Right ventricle myocardium superior (tissue), 1 donor: ENCODE data around the gene PREX1. TPM values are rescaled to one million over a fixed set of nuclear protein-coding genes. Genes with fewer than 3 reads are reported as not detected.
A peak's percentile ranks its signal among the peaks of the same experiment; 100 is the strongest.

Source experiments
- ATAC-seq: fragments of 200-7000 bp; cut with Tn5 transposase; one replicate; pipeline ENCODE4 v1.9.1; 2020; ENCODE audit warnings: mild to moderate bottlenecking; ENCODE audit not compliant: poor library complexity
- DNase-seq: peaks from one replicate; pipeline ENCODE4 v3.0.0-alpha.2; 2020
- intact Hi-C: fragments of 100-400 bp; cut with DNase I; formaldehyde crosslinking; loops from one replicate; pipeline ENCODE4 v1.11.2; 2022
- total RNA-seq: library from RNA; stranded (reverse); fragmentation: NEBNext Ultra II Directional; extraction: Animal tissue kit (Norgen Biotek cat#: 25700); gene quantifications from one replicate; pipeline ENCODE4 v1.2.1, GENCODE V29; 2021
- donor health status: DM: no; HTN: yes; CAD: no; lungs with severe emphysema.

Gene PREX1
- total RNA-seq, 1 donor from 2014 or later = 10.3 TPM

DNA sequence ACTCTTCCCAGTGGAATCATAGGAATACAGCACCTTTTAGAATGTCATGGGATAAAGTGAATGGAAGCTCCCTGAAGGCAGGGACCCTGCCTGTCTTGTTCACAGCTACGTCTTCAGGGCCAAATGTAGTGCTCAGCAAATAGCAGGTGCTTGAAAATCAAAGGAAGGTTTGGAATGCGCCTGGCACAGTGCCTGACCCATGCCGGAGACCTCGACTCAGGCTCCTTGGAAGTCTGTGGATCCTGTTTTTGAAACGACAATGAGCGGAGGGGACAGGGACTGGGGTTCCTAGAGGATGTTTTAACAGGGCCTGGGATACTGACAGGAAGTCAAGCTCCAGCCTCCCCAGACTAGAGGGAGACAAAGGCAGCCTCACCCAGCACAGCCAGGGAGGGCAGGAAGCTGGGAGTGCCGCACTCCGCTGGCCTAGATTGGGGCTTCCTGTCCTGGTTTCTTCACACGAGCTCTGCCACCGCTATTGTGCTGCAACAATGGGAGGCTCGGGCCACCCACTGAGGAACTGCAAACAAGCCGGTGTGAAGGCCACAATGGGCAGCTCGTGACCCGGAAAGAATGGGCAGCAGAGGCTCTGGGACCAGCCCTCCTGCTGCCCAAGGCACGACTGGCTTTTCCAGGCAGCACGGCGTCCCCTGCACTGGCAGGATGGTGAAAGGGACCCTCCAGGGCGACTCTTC, 76.7 kb downstream of the PREX1 start:
- peak; percentile 83 for DNase-seq
- intact Hi-C loops = no loop called here
- ATAC-seq = peak; percentile 71

DNA sequence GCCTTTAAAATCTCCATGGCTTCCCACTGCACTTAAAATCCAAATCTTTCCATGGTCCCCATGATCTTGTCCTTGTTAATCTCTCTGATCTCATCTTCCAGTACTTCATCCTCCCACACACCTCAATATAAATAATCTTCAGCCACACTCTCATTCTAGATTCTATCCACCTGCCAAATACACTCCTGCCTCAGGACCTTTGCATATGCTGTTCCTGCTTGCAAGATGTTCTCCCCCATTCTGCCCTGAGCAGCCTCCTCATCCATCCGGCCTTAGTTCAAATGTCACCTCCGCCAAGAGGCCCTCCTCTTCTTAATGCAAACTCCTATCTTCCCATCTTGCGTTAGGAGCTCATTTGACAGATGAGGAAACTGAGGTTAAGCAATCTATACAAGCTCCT, 77.4 kb downstream of the PREX1 start:
- no peak for ATAC-seq
- intact Hi-C loops = no loop called here
- no peak for DNase-seq

GRCh38 chr20:48749437-48749836, 78.4 kb downstream of the PREX1 start:
- intact Hi-C loops = no loop called here
- ATAC-seq (no peak), DNase-seq (no peak)

DNA sequence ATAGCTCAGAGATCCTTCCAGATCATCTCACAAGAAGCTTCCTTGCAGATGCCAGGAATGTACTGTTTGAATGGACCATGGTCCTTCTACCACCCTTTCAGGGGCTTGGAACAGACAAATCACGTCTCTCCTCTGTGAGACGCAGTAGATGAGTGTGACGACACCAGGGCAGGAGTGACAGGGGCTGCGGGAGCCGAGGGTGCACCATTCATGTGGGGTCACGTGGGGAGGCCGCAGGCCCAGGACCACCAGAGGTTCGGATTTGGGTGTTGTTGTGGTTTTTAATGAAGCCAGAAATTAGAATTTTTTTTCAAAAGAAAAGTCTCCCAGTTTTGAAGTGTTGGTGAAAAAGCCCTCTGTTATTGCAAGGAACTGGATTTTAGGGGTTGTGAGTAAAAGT, 79.2 kb downstream of the PREX1 start:
- DNase-seq = no peak
- ATAC-seq = no peak
- intact Hi-C loops = no loop called here

DNA sequence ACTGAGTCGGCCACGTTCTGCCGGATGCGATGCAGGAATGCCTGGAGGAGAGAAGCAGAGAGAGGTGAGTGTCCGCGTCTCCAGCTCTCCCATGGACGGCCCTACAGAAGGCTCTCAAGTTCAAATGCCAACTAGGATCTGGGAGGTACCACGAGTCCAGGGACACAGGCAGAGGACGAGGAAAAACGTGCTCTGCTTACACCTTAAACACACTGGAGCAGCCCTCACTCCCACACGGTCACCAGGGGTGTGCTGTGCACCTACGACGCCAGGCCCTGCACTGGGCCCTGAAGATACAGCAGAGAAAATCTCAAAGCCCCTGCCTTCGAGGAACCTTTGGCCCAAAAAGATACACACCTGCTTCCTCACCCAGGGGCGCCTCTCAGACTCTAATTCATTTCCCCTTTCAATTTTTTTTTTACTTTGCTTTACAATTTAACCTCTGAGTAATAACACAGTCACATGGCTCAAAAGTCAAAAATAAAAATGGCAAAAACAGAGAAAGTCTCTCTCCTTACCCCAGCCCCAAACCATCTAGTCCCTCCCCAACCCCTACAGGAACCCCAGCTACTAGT, 79.9 kb downstream of the PREX1 start:
- no peak for ATAC-seq
- intact Hi-C loops = no loop called here
- DNase-seq = no peak

GRCh38 chr20:48745330-48745729, 82.5 kb downstream of the PREX1 start:
- intact Hi-C loops = no loop called here
- ATAC-seq (no peak), DNase-seq (no peak)

DNA sequence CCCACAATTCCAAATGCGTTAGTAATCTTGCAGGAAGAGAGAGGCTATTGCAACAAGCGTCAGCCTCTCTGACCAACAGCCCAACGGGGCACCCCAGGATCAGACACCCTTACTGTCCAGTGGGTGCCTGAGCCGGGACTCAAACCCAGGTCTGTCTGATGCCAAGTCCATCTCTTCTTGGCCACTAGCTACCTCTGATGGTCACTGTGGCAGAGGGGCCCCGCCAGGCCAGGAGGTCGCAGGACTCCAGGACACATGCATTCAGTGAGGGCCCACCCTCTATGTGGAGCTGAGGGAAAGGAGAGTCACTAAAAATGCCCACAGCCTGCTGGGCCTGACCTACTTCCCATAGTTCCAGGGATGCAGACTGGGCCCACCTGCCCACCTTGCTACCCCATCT, 83.3 kb downstream of the PREX1 start:
- DNase-seq (no peak), ATAC-seq (no peak)
- intact Hi-C loops = no loop called here

GRCh38 chr20:48743807-48744206, 84.0 kb downstream of the PREX1 start:
- ATAC-seq (no peak), DNase-seq (no peak)
- intact Hi-C loops = no loop called here

DNA sequence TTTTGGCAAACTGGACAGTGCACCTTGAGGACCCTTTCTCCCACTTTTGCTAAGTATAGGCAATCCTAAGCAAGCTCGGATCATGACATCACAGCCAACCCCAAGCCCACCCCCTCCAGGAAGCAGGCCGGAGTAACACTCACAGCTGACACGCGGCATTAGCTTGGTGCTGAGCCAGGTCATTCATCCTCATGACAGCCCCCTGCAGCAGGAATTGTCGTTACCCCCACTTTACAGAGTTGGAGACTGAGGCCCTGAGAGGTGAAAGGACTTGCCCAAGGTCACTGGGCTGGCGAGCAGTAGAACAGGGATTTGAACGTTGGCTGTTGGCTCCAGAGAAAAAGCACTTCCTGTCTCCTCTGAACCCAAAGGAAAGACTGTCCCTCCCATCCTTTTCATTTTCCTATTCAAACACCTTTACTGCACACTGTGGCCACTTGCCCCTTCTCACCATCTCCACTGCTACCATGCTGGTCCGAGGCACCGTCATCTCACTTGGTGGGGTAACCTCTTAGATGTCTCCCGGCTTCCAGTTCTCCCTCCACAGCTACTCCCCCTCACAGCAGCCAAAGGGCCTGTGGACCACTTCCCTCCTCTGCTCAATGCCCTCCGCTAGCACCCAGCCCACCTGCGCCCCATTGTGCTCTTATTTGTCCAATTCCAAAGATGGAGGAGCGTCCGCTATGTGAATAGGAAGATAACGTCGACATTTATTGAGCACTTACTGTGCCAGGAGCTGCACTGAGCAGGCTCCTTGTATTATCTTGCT, 84.7 kb downstream of the PREX1 start:
- no peak for ATAC-seq
- intact Hi-C loops = no loop called here
- no peak for DNase-seq

GRCh38 chr20:48742233-48742632, 85.6 kb downstream of the PREX1 start:
- ATAC-seq (no peak), DNase-seq (no peak)
- intact Hi-C loops = no loop called here

GRCh38 chr20:48741669-48742068, 86.1 kb downstream of the PREX1 start:
- intact Hi-C loops = no loop called here
- ATAC-seq = no peak
- no peak for DNase-seq

- ATAC-seq = no peak
- DNase-seq = no peak
- intact Hi-C loops = no loop called here
Observed at GRCh38 chr20:48740712-48741111, 87.1 kb downstream of the PREX1 start.

- no peak for ATAC-seq
- intact Hi-C loops = no loop called here
- DNase-seq = no peak
Observed at GRCh38 chr20:48740292-48740649, 87.5 kb downstream of the PREX1 start.

DNA sequence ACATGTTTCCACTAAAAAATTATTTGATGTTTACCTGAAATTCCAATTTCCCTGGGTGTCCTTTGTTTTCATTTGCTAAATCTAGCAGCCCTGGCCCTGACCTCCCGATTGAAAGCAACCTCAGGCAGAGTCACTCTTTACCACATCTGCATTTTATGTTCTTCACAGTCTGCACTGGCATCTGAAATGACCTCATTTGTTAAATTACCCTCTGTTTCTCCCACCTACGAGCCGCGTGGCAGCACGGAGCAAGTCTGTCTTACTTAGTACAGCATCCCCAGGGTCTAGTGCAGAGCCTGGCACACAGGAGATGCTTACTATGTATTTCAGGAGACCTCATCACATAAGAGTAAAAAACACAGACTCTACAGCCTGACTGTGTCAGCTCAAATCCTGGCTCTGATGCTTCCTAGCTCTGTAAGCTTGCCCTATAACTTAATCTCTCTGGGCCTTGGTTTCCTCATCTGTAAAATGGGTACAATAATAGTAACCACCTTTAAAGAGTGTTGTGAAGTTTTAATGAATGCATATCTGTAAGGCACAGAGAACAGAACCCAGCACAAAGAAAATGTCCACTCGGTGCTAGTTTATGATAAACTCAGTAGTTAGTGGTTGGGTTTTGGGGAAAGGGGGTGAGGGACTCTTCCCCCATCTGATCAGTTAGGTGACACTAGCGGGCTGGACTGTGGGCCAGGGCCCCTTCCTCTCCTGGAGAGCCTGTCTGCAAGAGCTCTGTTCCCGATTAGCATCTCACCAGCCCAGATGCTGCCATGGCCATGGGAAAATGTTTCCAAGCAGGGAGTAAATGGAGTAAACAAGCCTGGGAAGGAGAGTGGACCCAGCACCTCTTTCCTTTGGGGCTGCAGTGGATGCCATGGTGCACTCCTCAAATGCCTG, 88.2 kb downstream of the PREX1 start:
- DNase-seq (no peak), ATAC-seq (no peak)
- intact Hi-C loops = no loop called here

DNA sequence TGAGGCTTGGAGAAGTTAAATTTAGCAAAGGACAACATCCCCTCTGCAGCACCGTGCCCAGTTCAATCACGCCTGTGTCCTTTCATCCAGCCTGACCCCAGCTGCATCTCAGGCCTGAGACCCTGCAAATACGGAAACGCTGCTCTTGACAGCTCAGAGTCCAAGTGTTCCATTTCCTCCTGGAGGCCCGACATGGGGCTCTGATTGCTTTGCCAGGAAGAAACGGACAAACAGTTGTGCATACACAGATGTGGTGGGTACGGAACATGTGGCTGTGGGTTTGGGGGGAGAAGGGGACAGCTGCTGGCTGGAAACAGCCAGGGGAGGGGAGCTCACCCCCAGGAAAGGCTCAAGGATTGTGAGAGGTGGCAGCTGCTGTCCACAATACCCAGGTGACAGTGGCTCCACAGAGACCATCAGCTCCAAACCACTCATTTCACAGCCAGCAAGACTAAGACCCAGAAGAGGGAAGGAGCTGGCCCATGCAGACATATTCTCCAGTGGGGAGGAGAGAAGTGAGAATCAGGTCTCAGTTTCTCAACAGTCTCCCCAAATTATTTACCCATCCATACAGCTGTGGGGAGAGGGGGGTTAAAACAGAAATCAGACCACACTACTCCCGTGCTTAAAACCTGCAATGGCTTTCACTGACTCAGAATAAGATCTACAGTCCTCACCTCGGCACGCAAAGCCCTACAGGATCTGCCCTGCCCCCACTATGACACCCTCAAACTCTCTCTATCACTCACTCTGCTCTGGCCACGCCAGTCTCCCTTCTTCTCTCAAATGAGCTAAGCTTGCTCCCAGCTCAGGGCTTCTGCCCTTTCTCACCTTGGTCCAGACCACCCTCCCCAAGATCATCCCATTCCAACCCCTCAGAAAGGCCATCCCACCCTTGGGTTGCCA, 89.1 kb downstream of the PREX1 start:
- DNase-seq = no peak
- peak; percentile 38 for ATAC-seq
- intact Hi-C loops = no loop called here

DNA sequence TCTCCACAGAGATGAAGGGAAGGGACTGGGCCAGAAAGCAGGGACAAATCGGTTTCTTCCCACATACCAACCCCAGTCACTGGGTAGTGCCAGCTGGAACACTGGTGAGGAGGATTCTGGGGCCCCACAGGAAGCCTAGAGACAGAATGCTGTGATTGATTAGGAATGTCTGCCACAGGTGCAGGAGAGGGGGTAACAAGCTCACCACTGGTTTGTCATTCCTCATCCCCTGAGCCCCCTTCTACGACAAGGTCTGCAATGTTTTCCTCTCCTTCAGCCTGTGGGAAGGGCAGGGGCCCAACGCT, 89.8 kb downstream of the PREX1 start:
- intact Hi-C loops = no loop called here
- DNase-seq = no peak
- no peak for ATAC-seq

GRCh38 chr20:48737434-48738093, 90.2 kb downstream of the PREX1 start:
- DNase-seq = no peak
- intact Hi-C loops = no loop called here
- no peak for ATAC-seq

- no peak for DNase-seq
- intact Hi-C loops = no loop called here
- ATAC-seq = no peak
Observed at GRCh38 chr20:48736636-48737035, 91.2 kb downstream of the PREX1 start.
